ENCODE measurements around the gene CIZ1. TPM values are rescaled to one million over a fixed set of nuclear protein-coding genes. Genes with fewer than 3 reads are reported as not detected.

CIZ1 gene
- total and polyA plus RNA-seq, 8 donors: 56.5 to 87.9 (median 77.4) TPM

- Histone ChIP-seq H3K9me3 (no peaks in the 10 kb centered on the region), H3K36me3 (peaks cover 0 to 22% (median 0%) of the 10 kb centered on the region in 3 donors), H3K27ac (peak overlapping the region in 1 of 4 donors; percentile 28), H3K4me3 (no peak overlapping the region), H3K27me3 (no peaks in the 10 kb centered on the region), H3K4me1 (peaks cover 0 to 13% (median 3%) of the 10 kb centered on the region in 3 donors)
- ATAC-seq (peak; percentile 37 to 52 (median 48)), FAIRE-seq (no peak), DNase-seq (peak in 5 of 6 donors; percentile 66 to 93 (median 88))
- no peak for TF ChIP-seq CTCF (IDR thresholded peaks at IDR 0.05)
- WGBS, 2 donors: 57 to 63% methylated on average over 10 of the region's 10 CpGs
- intact Hi-C loops (cut with DNase I): no loop called here
Observed at GRCh38 chr9:128162215-128163026, 29.0 kb downstream of the CIZ1 start.

GRCh38 chr9:128161215-128161902 is 30.0 kb downstream of the CIZ1 start:
- TF ChIP-seq CTCF (IDR thresholded peaks at IDR 0.05): no peak
- Histone ChIP-seq H3K4me3 (no peak overlapping the region), H3K4me1 (peaks cover 0 to 13% (median 3%) of the 10 kb centered on the region in 3 donors), H3K9me3 (no peaks in the 10 kb centered on the region), H3K36me3 (peaks cover 0 to 13% (median 0%) of the 10 kb centered on the region in 3 donors), H3K27ac (no peak overlapping the region), H3K27me3 (no peaks in the 10 kb centered on the region)
- intact Hi-C loops (cut with DNase I): no loop called here
- DNase-seq (no peak), ATAC-seq (no peak), FAIRE-seq (no peak)
- 87 to 95% methylated on average over 12 to 13 of the region's 13 CpGs for WGBS, 2 donors

GRCh38 chr9:128160603-128160987 is 30.8 kb downstream of the CIZ1 start:
- no peak for FAIRE-seq

GRCh38 chr9:128159784-128160602 is 31.4 kb downstream of the CIZ1 start, which contains the start of gene BBLN:
Gene BBLN (plus strand): TSS chr9:128160265. CDS start chr9:128160408, 143 bp downstream.
- no peak for TF ChIP-seq CTCF (IDR thresholded peaks at IDR 0.05)
- Histone ChIP-seq H3K4me1 (peaks cover 0 to 13% (median 3%) of the 10 kb centered on the region in 3 donors), H3K36me3 (peaks cover 0 to 5% (median 0%) of the 10 kb centered on the region in 3 donors), H3K4me3 (peak within 1 kb of the TSS; percentile 45 to 77 (median 65)), H3K27me3 (no peaks in the 10 kb centered on the region), H3K9me3 (no peaks in the 10 kb centered on the region), H3K27ac (peak within 1 kb of the TSS in 3 of 4 donors; percentile 23 to 66 (median 59))
- 0 to 1% methylated on average over 60 to 76 of the region's 77 CpGs for WGBS, 2 donors
- intact Hi-C loops (cut with DNase I): no loop called here
- DNase-seq (peak; percentile 92 to 98 (median 96)), ATAC-seq (peak; percentile 90 to 94 (median 93)), FAIRE-seq (no peak)

More at GRCh38 chr9:128160603-128160987, 30.8 kb downstream of the CIZ1 start:
- Histone ChIP-seq H3K4me1 (peaks cover 0 to 13% (median 3%) of the 10 kb centered on the region in 3 donors), H3K27me3 (no peaks in the 10 kb centered on the region), H3K4me3 (peak overlapping the region; percentile 45 to 77 (median 65)), H3K27ac (no peak overlapping the region), H3K9me3 (no peaks in the 10 kb centered on the region), H3K36me3 (peaks cover 0 to 9% (median 0%) of the 10 kb centered on the region in 3 donors)
- DNase-seq (peak in 1 of 6 donors; percentile 29), ATAC-seq (peak; percentile 2 to 6 (median 4))
- no peak for TF ChIP-seq CTCF (IDR thresholded peaks at IDR 0.05)
- intact Hi-C loops (cut with DNase I): no loop called here
- 0 to 1% methylated on average over 17 to 23 of the region's 23 CpGs for WGBS, 2 donors

All from pancreas (tissue), 10 donors.